Sigmoid colon (tissue), 7 donors: Measurements from ENCODE around the gene HHAT. TPM values are rescaled to one million over a fixed set of nuclear protein-coding genes. Genes with fewer than 3 reads are reported as not detected.

Experiments
- DNase-seq: peaks from one replicate; pipeline ENCODE4 v3.0.0-alpha.2; 2019
- H3K27ac ChIP-seq, 4 donors: fragments of 200-600 bp; sonication (generic); one replicate each; pipeline ENCODE4 v1.5.1; 2016 to 2019; ENCODE audit warnings: mild to moderate bottlenecking in 1 of 4
- H3K27me3 ChIP-seq, 3 donors: fragments of 200-600 bp; sonication (generic); one replicate each; pipeline ENCODE4 v1.5.1; 2019; ENCODE audit warnings: mild to moderate bottlenecking in 1 of 3
- H3K36me3 ChIP-seq, 4 donors: fragments of 200-600 bp; sonication (generic); one replicate each; pipeline ENCODE4 v1.5.1; 2016 to 2019
- H3K4me1 ChIP-seq, 4 donors: fragments of 200-600 bp; sonication (generic); one replicate each; pipeline ENCODE4 v1.5.1; 2017 to 2019
- H3K4me3 ChIP-seq, 4 donors: fragments of 200-600 bp; sonication (generic); one replicate each; pipeline ENCODE4 v1.5.1; 2017 to 2019; ENCODE audit warnings: mild to moderate bottlenecking in 2 of 4, moderate library complexity in 1 of 4
- H3K9me3 ChIP-seq, 4 donors: fragments of 200-600 bp in 3 of 4; sonication (generic) in 3 of 4; one replicate each; pipeline versions ENCODE4 v1.5.1 to v1.6.1; 2013 to 2019
- EP300 ChIP-seq, 4 donors: sonication (generic); formaldehyde crosslinking; IDR thresholded peaks; one replicate each; pipeline ENCODE4 v1.6.1; 2017; ENCODE audit warnings: antibody characterized with exemption in 4 of 4
- POLR2A ChIP-seq, 2 donors: fragments of 450-650 bp; IDR thresholded peaks; one replicate each; pipeline ENCODE4 v1.6.1; 2016; ENCODE audit warnings: antibody characterized with exemption in 2 of 2, mild to moderate bottlenecking in 2 of 2, moderate library complexity in 2 of 2
- POLR2AphosphoS5 ChIP-seq, 4 donors: sonication (generic); formaldehyde crosslinking; IDR thresholded peaks; one replicate each; pipeline ENCODE4 v1.6.1; 2017; ENCODE audit warnings: antibody characterized with exemption in 4 of 4
- WGBS, 2 donors: extraction: QIAGEN DNeasy Blood & Tissue Kit; methylation state at CpG; one replicate each; pipeline ENCODE4 v1.1.7; 2013; 5-methylcytosine and 5-hydroxymethylcytosine counted together
- intact Hi-C: fragments of 100-400 bp; cut with DNase I; formaldehyde crosslinking; loops from one replicate; pipeline ENCODE4 v1.15.1; 2023
- polyA plus RNA-seq, 3 donors: library from polyadenylated mRNA; stranded (reverse); fragments of 200-250 nt; gene quantifications; one replicate each; pipeline ENCODE4 v1.2.3, GENCODE V29; 2013
- total RNA-seq, 4 donors: library from RNA; depleted of rRNA; stranded (reverse); fragments of >200 nt; gene quantifications; one replicate each; pipeline ENCODE4 v1.1.0, GENCODE V29; 2016
- TF ChIP-seq, protein P1 (sequence below), 4 experiments: fragments of 450-650 bp in 3 of 4; fragments of 200-600 bp in 1 of 4; IDR thresholded peaks; one replicate each; pipeline ENCODE4 v1.5.1; 2016 to 2019; ENCODE audit warnings: antibody characterized with exemption in 4 of 4, mild to moderate bottlenecking in 3 of 4, moderate library complexity in 2 of 4
- donor health status: healthy with polysubstance abuse.
- donor health status: Bipolar disorder and iron deficiency.
- donor health status: healthy.

Gene HHAT
- total and polyA plus RNA-seq, 7 donors: 0.46 to 6.4 (median 2.1) TPM

DNA sequence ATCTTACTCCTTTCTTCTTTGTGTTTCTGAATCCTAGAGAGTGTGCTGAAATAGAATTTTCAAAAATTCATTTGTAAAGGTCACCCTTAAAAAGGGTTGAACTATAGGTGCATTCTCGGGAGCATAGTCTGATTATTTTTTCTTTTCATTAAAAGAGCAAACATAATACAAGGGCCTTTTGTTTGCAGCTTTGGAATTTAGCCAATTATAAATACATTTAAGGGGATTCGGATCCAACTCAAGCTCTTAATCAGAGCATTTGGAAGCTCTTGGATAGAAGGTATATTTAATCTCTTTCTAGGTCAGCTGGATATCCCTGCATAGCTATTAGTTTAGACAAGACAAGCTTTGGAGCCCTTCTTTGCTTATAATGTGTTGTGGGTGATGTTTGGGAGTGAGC lies 321.7 kb downstream of the HHAT start:
- no peak for DNase-seq
- Histone ChIP-seq H3K4me3 (no peak overlapping the region), H3K9me3 (no peaks in the 10 kb centered on the region), H3K27ac (no peak overlapping the region), H3K4me1 (no peaks in the 10 kb centered on the region), H3K27me3 (no peaks in the 10 kb centered on the region), H3K36me3 (no peaks in the 10 kb centered on the region)
- intact Hi-C loops: no loop called here
- 72 to 78% methylated on average over 2 of the region's 2 CpGs for WGBS, 2 donors
- TF ChIP-seq EP300 (IDR thresholded peaks at IDR 0.05): no peak
- TF ChIP-seq POLR2A (IDR thresholded peaks at IDR 0.05): no peak
- TF ChIP-seq POLR2AphosphoS5 (IDR thresholded peaks at IDR 0.05): no peak
- TF ChIP-seq, protein P1, sequence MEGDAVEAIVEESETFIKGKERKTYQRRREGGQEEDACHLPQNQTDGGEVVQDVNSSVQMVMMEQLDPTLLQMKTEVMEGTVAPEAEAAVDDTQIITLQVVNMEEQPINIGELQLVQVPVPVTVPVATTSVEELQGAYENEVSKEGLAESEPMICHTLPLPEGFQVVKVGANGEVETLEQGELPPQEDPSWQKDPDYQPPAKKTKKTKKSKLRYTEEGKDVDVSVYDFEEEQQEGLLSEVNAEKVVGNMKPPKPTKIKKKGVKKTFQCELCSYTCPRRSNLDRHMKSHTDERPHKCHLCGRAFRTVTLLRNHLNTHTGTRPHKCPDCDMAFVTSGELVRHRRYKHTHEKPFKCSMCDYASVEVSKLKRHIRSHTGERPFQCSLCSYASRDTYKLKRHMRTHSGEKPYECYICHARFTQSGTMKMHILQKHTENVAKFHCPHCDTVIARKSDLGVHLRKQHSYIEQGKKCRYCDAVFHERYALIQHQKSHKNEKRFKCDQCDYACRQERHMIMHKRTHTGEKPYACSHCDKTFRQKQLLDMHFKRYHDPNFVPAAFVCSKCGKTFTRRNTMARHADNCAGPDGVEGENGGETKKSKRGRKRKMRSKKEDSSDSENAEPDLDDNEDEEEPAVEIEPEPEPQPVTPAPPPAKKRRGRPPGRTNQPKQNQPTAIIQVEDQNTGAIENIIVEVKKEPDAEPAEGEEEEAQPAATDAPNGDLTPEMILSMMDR (IDR thresholded peaks at IDR 0.05): no peak

DNA sequence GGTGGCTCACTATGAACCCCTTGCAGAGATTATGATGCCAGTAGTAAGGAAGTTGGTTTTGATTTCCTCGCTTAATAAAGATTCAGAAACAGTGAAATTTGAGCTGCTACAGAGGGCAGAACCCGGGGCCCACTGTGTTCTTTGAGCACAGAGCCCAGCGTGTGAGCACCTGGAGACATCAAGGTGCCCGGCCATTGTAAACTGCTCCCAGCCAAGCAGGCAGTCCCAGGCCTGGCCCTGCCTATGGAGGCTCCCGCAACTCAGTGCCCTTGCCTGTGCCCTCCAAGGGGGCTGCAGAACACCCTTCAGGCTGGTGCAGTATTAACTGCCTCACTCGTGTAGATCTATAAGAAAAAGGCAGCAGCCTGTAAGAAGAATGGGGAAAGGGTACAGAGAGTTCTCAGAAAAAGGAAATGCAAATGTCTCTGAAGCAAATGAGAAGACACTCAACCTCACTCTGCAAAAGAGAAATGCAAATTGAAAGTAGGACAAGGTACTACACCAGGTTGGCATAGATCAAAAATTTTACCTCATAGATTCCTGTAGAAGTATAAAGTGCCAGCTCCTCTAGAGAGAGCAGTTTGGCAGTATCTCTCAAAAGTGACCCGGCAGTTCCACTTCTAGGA lies 323.7 kb downstream of the HHAT start:
- no peak for DNase-seq
- Histone ChIP-seq H3K27ac (no peak overlapping the region), H3K9me3 (no peaks in the 10 kb centered on the region), H3K4me1 (no peaks in the 10 kb centered on the region), H3K27me3 (no peaks in the 10 kb centered on the region), H3K4me3 (no peak overlapping the region), H3K36me3 (no peaks in the 10 kb centered on the region)
- no peak for TF ChIP-seq EP300 (IDR thresholded peaks at IDR 0.05)
- TF ChIP-seq POLR2AphosphoS5 (IDR thresholded peaks at IDR 0.05): no peak
- no peak for TF ChIP-seq POLR2A (IDR thresholded peaks at IDR 0.05)
- TF ChIP-seq, protein P1 (IDR thresholded peaks at IDR 0.05): no peak
- intact Hi-C loops: no loop called here
- 86 to 88% methylated on average over 7 of the region's 7 CpGs for WGBS, 2 donors

DNA sequence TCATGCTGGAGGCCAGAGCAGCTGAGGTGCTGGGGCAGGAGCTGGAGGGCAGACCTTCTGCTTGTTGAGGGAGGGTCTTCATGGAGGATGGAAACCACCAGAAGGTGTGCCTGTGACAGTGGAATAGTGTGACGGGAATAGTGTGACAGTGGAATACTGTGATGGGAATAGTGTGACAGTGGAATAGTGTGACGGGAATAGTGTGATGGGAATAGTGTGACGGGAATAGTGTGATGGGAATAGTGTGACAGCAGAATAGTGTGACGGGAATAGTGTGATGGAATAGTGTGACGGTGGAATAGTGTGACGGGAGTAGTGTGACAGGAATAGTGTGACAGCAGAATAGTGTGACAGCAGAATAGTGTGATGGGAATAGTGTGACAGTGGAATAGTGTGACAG lies 325.1 kb downstream of the HHAT start:
- no peak overlapping the region for H3K4me3 ChIP-seq
- no peaks in the 10 kb centered on the region for H3K36me3 ChIP-seq
- DNase-seq: no peak
- TF ChIP-seq EP300 (IDR thresholded peaks at IDR 0.05): no peak
- WGBS, 2 donors: 66 to 74% methylated on average over 6 of the region's 6 CpGs
- intact Hi-C loops: no loop called here
- no peaks in the 10 kb centered on the region for H3K4me1 ChIP-seq
- no peaks in the 10 kb centered on the region for H3K27me3 ChIP-seq
- H3K27ac ChIP-seq: no peak overlapping the region
- H3K9me3 ChIP-seq: no peaks in the 10 kb centered on the region

DNA sequence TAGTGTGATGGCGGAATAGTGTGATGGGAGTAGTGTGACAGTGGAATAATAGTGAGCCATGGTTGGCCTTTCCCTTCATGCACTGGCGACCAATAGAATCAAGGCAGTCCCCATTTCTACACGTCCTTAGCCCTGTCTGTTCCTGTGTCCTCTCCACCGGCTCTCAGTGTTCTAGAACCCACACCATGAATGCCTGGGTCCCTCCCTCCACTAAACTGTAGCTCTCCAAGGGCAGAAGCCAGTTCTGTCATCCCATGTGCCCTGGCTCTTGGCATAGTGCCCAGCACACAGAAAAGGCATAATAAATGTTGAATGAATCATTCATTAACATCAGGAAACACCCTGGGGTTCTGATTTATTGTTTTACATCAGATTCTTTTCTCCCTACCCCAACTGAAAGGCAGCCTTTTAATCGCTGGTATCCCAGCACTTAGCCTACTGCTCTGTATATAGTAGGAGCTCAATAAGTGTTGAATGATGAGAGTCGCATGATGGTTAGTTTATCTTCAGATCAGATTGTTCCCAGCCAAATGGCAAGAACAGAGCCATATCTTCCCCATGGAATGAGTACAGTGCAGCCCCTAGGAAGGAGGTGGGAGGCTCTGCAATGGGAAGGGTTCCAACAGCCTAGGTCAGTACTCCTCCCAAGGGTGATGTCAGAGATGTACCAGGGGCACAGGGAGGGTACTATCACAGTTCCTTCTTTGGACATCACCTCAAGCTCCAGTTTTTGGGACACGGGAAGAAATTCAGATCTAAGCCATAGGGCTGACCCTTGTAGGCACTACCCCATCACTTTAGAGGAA lies 325.7 kb downstream of the HHAT start:
- intact Hi-C loops: no loop called here
- DNase-seq: no peak
- no peak overlapping the region for H3K27ac ChIP-seq
- no peaks in the 10 kb centered on the region for H3K9me3 ChIP-seq
- no peak overlapping the region for H3K4me3 ChIP-seq
- H3K36me3 ChIP-seq: no peaks in the 10 kb centered on the region
- H3K27me3 ChIP-seq: no peaks in the 10 kb centered on the region
- WGBS, 2 donors: 65 to 80% methylated on average over 7 of the region's 7 CpGs
- TF ChIP-seq POLR2AphosphoS5 (IDR thresholded peaks at IDR 0.05): no peak
- no peak for TF ChIP-seq EP300 (IDR thresholded peaks at IDR 0.05)
- TF ChIP-seq POLR2A (IDR thresholded peaks at IDR 0.05): no peak
- TF ChIP-seq, protein P1 (IDR thresholded peaks at IDR 0.05): no peak
- no peaks in the 10 kb centered on the region for H3K4me1 ChIP-seq

DNA sequence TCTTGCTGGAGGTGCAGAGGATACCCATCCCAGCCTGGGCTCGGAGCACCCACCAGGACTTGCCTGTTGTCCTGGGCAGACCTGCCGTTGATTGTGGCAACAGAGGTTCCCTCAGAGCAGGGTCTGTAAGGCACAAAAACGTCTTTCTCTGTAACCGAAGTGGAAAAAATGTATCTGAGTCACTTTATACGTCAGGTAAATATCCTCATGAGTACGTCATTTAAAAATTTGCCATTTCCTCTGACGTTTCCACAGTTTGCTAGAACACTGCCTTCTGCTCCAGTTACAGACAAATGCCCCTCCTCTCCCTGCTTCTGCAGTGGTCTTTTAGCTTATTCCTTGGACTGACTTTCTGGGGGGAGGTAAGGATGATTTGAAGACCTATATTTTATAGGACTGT lies 326.8 kb downstream of the HHAT start:
- Histone ChIP-seq H3K27me3 (no peaks in the 10 kb centered on the region), H3K4me3 (no peak overlapping the region), H3K9me3 (no peaks in the 10 kb centered on the region), H3K27ac (no peak overlapping the region), H3K4me1 (no peaks in the 10 kb centered on the region), H3K36me3 (no peaks in the 10 kb centered on the region)
- WGBS, 2 donors: 82 to 85% methylated on average over 7 of the region's 7 CpGs
- no peak for DNase-seq
- intact Hi-C loops: no loop called here
- TF ChIP-seq POLR2A (IDR thresholded peaks at IDR 0.05): no peak
- no peak for TF ChIP-seq POLR2AphosphoS5 (IDR thresholded peaks at IDR 0.05)
- TF ChIP-seq EP300 (IDR thresholded peaks at IDR 0.05): no peak
- TF ChIP-seq, protein P1 (IDR thresholded peaks at IDR 0.05): no peak
